ENCODE measurements around the gene SEC62. TPM values are rescaled to one million over a fixed set of nuclear protein-coding genes. Genes with fewer than 3 reads are reported as not detected.

Gene SEC62
- total RNA-seq, 1 experiment from 2014 or later: 58.5 TPM

GRCh38 chr3:170021083-170021482 is 54.5 kb downstream of the SEC62 start:
- ChIA-PET POLR2A (interaction anchor here (0.7 kb wide), 1 partner anchor 9 kb away, joined by 4 read pairs; no protein-coding TSS in a partner anchor), CTCF (interaction anchor here (0.6 to 1.6 kb wide), 5 partner anchors 10 to 137 kb away, joined by 3 to 4 read pairs (median 3); no protein-coding TSS in a partner anchor)
- Mint-ChIP-seq H3K27me3 (ENCODE audit: insufficient read depth, unreplicated experiment) (peaks cover 10% of the 10 kb centered on the region), H3K36me3 (ENCODE audit: insufficient read depth, unreplicated experiment) (no peaks in the 10 kb centered on the region), H3K4me1 (ENCODE audit: insufficient read depth, unreplicated experiment) (no peaks in the 10 kb centered on the region), H3K9me3 (ENCODE audit: unreplicated experiment) (no peaks in the 10 kb centered on the region), H3K4me3 (ENCODE audit: unreplicated experiment) (no peak overlapping the region), H3K27ac (ENCODE audit: low read depth, unreplicated experiment) (no peak overlapping the region)
- DNase-seq (ENCODE audit: unreplicated experiment): no peak
- no peak for TF ChIP-seq CTCF (IDR thresholded peaks at IDR 0.05; ENCODE audit: unreplicated experiment)
- intact Hi-C loops (cut with micrococcal nuclease): no loop called here
- no TSS peak for BruUV-seq (replicated peaks)

- no peak overlapping the region for H3K27ac Mint-ChIP-seq (ENCODE audit: low read depth, unreplicated experiment)
- no TSS peak for BruUV-seq (replicated peaks)
- H3K36me3 Mint-ChIP-seq (ENCODE audit: insufficient read depth, unreplicated experiment): no peaks in the 10 kb centered on the region
- intact Hi-C loops (cut with micrococcal nuclease): no loop called here
- no peaks in the 10 kb centered on the region for H3K4me1 Mint-ChIP-seq (ENCODE audit: insufficient read depth, unreplicated experiment)
- CTCF ChIA-PET: interaction anchor here (0.6 kb wide), 1 partner anchor 10 kb away, joined by 3 read pairs; no protein-coding TSS in a partner anchor
- DNase-seq (ENCODE audit: unreplicated experiment): no peak
- POLR2A ChIA-PET: interaction anchor here (0.7 to 1.0 kb wide), 2 partner anchors 11 to 62 kb away, joined by 3 to 4 read pairs; no protein-coding TSS in a partner anchor
- H3K27me3 Mint-ChIP-seq (ENCODE audit: insufficient read depth, unreplicated experiment): peaks cover 10% of the 10 kb centered on the region
- no peak for TF ChIP-seq CTCF (IDR thresholded peaks at IDR 0.05; ENCODE audit: unreplicated experiment)
- no peak overlapping the region for H3K4me3 Mint-ChIP-seq (ENCODE audit: unreplicated experiment)
- H3K9me3 Mint-ChIP-seq (ENCODE audit: unreplicated experiment): peaks cover 8% of the 10 kb centered on the region
Observed at GRCh38 chr3:170022336-170022735, 55.7 kb downstream of the SEC62 start.

GRCh38 chr3:170023165-170023564 is 56.6 kb downstream of the SEC62 start:
- Mint-ChIP-seq H3K9me3 (ENCODE audit: unreplicated experiment) (peaks cover 8% of the 10 kb centered on the region), H3K27me3 (ENCODE audit: insufficient read depth, unreplicated experiment) (peaks cover 10% of the 10 kb centered on the region), H3K4me3 (ENCODE audit: unreplicated experiment) (no peak overlapping the region), H3K36me3 (ENCODE audit: insufficient read depth, unreplicated experiment) (no peaks in the 10 kb centered on the region), H3K27ac (ENCODE audit: low read depth, unreplicated experiment) (no peak overlapping the region), H3K4me1 (ENCODE audit: insufficient read depth, unreplicated experiment) (no peaks in the 10 kb centered on the region)
- BruUV-seq (replicated peaks): no TSS peak
- DNase-seq (ENCODE audit: unreplicated experiment): no peak
- intact Hi-C loops (cut with micrococcal nuclease): no loop called here
- TF ChIP-seq CTCF (IDR thresholded peaks at IDR 0.05; ENCODE audit: unreplicated experiment): no peak
- ChIA-PET CTCF (no interaction called here), POLR2A (interaction anchor here (1.0 kb wide), 1 partner anchor 12 kb away, joined by 4 read pairs; no protein-coding TSS in a partner anchor)

- Mint-ChIP-seq H3K9me3 (ENCODE audit: unreplicated experiment) (peaks cover 8% of the 10 kb centered on the region), H3K4me3 (ENCODE audit: unreplicated experiment) (no peak overlapping the region), H3K4me1 (ENCODE audit: insufficient read depth, unreplicated experiment) (no peaks in the 10 kb centered on the region), H3K36me3 (ENCODE audit: insufficient read depth, unreplicated experiment) (no peaks in the 10 kb centered on the region), H3K27me3 (ENCODE audit: insufficient read depth, unreplicated experiment) (no peaks in the 10 kb centered on the region), H3K27ac (ENCODE audit: low read depth, unreplicated experiment) (no peak overlapping the region)
- ChIA-PET POLR2A (interaction anchor here (1.1 kb wide), 1 partner anchor 157 kb away, joined by 3 read pairs; the partner anchor contains the start of gene PHC3), CTCF (no interaction called here)
- TF ChIP-seq CTCF (IDR thresholded peaks at IDR 0.05; ENCODE audit: unreplicated experiment): no peak
- BruUV-seq (replicated peaks): no TSS peak
- DNase-seq (ENCODE audit: unreplicated experiment): no peak
- intact Hi-C loops (cut with micrococcal nuclease): no loop called here
Observed at GRCh38 chr3:170024581-170024980, 58.0 kb downstream of the SEC62 start.

Measured in MCF 10A (cell line).